Measurements from ENCODE around the gene ARHGAP1.

The ARHGAP1 gene

GRCh38 chr11:46725338-46726205 is 25.2 kb upstream of the ARHGAP1 start:
- H3K4me3 ChIP-seq (ENCODE audit: severe bottlenecking): no peak overlapping the region
- H3K9me3 ChIP-seq (ENCODE audit: severe bottlenecking): no peaks in the 10 kb centered on the region
- H3K27ac ChIP-seq (ENCODE audit: poor library complexity, severe bottlenecking): no peak overlapping the region
- H3K27me3 ChIP-seq (ENCODE audit: insufficient read depth, poor library complexity, severe bottlenecking): no peaks in the 10 kb centered on the region
- DNase-seq (ENCODE audit: low spot score) (no peak), ATAC-seq (ENCODE audit: low read depth) (no peak)
- no peaks in the 10 kb centered on the region for H3K4me1 ChIP-seq (ENCODE audit: insufficient read depth, poor library complexity, severe bottlenecking)
- H3K36me3 ChIP-seq (ENCODE audit: low read depth): no peaks in the 10 kb centered on the region
- no peak for TF ChIP-seq CTCF (IDR thresholded peaks at IDR 0.05; ENCODE audit: poor library complexity, severe bottlenecking)

DNA sequence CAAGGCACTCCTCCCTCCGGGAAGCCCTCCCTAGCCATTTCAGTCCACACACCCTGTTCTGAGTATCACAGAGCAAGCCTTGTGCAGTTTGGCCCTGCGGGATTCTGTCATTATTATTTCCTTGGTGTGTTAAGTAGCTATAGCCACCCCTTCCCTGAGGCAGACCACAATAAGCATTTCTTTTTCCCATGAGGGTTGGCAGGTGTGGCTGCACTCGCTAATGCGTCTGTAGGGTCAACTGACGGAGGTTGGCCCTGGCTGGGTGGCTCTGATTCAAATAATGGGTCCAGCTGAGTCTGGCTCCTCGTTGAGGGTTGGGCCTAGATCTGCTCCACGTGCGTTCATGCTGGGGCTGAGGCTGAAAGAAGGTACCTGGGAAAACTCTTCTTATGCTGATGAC is 23.7 kb upstream of the ARHGAP1 start:
- H3K4me1 ChIP-seq (ENCODE audit: insufficient read depth, poor library complexity, severe bottlenecking): no peaks in the 10 kb centered on the region
- H3K36me3 ChIP-seq (ENCODE audit: low read depth): no peaks in the 10 kb centered on the region
- no peaks in the 10 kb centered on the region for H3K27me3 ChIP-seq (ENCODE audit: insufficient read depth, poor library complexity, severe bottlenecking)
- H3K27ac ChIP-seq (ENCODE audit: poor library complexity, severe bottlenecking): no peak overlapping the region
- TF ChIP-seq CTCF (IDR thresholded peaks at IDR 0.05; ENCODE audit: poor library complexity, severe bottlenecking): no peak
- H3K4me3 ChIP-seq (ENCODE audit: severe bottlenecking): no peak overlapping the region
- ATAC-seq (ENCODE audit: low read depth): no peak
- H3K9me3 ChIP-seq (ENCODE audit: severe bottlenecking): no peaks in the 10 kb centered on the region
- DNase-seq (ENCODE audit: low spot score): no peak

GRCh38 chr11:46723359-46723680 is 22.9 kb upstream of the ARHGAP1 start:
- Histone ChIP-seq H3K27me3 (ENCODE audit: insufficient read depth, poor library complexity, severe bottlenecking) (no peaks in the 10 kb centered on the region), H3K36me3 (ENCODE audit: low read depth) (no peaks in the 10 kb centered on the region), H3K9me3 (ENCODE audit: severe bottlenecking) (no peaks in the 10 kb centered on the region), H3K4me3 (ENCODE audit: severe bottlenecking) (no peak overlapping the region), H3K4me1 (ENCODE audit: insufficient read depth, poor library complexity, severe bottlenecking) (no peaks in the 10 kb centered on the region), H3K27ac (ENCODE audit: poor library complexity, severe bottlenecking) (no peak overlapping the region)
- DNase-seq (ENCODE audit: low spot score) (no peak), ATAC-seq (ENCODE audit: low read depth) (no peak)
- no peak for TF ChIP-seq CTCF (IDR thresholded peaks at IDR 0.05; ENCODE audit: poor library complexity, severe bottlenecking)

GRCh38 chr11:46722566-46723358 is 22.3 kb upstream of the ARHGAP1 start:
- DNase-seq (ENCODE audit: low spot score): no peak
- H3K27me3 ChIP-seq (ENCODE audit: insufficient read depth, poor library complexity, severe bottlenecking): no peaks in the 10 kb centered on the region
- H3K9me3 ChIP-seq (ENCODE audit: severe bottlenecking): no peaks in the 10 kb centered on the region
- no peak for ATAC-seq (ENCODE audit: low read depth)
- H3K36me3 ChIP-seq (ENCODE audit: low read depth): no peaks in the 10 kb centered on the region
- no peak for TF ChIP-seq CTCF (IDR thresholded peaks at IDR 0.05; ENCODE audit: poor library complexity, severe bottlenecking)
- no peak overlapping the region for H3K4me3 ChIP-seq (ENCODE audit: severe bottlenecking)
- peaks cover 5% of the 10 kb centered on the region for H3K4me1 ChIP-seq (ENCODE audit: insufficient read depth, poor library complexity, severe bottlenecking)
- no peak overlapping the region for H3K27ac ChIP-seq (ENCODE audit: poor library complexity, severe bottlenecking)
